ENCODE data around the gene SF1.

Gene SF1

DNA sequence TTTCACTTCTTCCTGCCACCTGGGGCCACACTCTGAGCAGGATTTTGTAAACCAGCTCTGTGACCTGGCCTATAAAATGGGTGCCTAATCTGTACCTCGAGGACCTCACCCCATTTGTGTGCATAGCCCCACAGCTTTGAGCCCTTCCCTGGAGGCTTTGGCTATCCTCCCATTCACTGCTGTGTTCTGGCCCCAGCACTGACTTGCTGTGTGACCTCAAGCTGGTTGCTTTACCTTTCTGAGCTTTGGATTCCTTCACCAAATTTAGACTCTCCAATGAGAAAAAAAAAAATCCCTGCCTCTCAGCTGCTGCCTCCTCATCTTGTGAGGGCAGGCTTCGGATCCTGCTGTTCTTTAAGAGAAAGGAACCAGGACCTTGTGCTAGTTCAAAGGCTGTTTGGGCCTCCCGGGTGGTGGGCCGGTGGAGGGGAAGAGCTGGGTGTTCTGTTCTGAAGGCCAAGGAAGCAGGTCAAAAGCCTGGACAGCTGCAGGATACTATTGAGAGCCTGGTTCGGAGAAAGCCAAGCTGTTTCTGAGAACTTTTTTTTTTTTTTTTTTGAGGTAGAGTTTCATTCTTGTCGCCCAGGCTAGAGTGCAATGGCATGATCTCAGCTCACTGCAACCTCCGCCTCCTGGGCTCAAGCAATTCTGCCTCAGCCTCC lies 17.5 kb downstream of the SF1 start:
- peaks cover 8% of the 10 kb centered on the region for H3K4me1 ChIP-seq (ENCODE audit: control insufficient read depth, insufficient read depth, low read length)
- H3K4me3 ChIP-seq (ENCODE audit: low read length) = no peak overlapping the region
- peaks cover 20% of the 10 kb centered on the region for H3K36me3 ChIP-seq (ENCODE audit: control insufficient read depth, insufficient read depth, low read length)
- H3K9ac ChIP-seq (ENCODE audit: low read length) = no peak overlapping the region
- no peaks in the 10 kb centered on the region for H3K9me3 ChIP-seq (ENCODE audit: control insufficient read depth, low read length)
- H3K27me3 ChIP-seq (ENCODE audit: control insufficient read depth, insufficient read depth, low read length) = no peaks in the 10 kb centered on the region

DNA sequence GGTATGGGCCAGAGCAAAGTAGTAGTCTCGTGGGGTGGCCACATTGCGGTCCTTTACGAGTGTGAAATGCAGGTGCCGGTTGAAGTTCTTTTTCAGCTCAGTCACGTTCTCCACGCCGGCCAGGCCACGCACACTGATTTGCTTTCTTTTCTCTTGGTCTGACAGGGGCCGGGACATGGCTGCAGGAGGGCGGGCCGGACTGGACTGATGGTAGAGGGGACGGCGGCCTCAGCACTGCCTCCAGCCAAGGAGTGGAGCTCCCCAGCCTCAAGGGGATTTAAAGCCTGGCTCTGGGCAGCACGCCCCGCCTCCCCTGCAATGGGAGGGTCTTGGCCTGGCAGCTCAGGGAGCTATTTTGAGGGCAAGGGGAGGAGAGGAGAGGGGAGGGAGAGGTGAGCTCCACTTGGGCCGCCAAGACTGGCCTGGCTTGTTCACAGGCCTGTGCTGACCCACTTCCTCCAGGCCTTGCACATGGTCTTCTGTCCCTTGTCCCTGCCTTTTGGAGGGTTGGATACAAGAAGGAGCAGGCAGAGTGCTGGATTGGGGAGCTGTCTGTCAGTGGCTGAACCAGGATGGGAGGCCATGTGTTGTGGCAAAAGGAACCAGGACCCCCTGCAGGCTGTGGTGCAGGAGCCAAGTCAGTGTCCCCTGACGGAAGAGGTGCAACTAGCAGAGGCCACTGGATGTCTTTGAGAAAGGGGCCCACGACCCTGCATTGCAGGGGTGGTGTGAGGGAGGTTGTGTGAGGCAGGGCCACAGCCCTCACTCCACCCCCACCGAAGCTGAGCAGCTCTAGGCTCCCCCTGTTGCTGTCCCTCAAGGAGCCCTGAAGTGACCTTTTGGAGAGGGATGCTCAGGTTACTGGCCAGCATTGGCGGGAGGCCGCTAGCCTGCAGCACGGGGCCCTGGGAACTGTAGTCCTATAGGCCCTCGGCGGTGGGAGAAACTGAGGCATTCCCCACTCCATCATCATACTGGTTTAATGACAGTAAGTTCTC lies 18.3 kb downstream of the SF1 start, which contains the start of gene PYGM:
Gene PYGM (minus strand): TSS at position 253 of the 998 bp plus-strand sequence. CDS start 76 bp downstream, at position 177.
- Histone ChIP-seq H3K9ac (ENCODE audit: low read length) (no peak within 1 kb of the TSS), H3K27me3 (ENCODE audit: control insufficient read depth, insufficient read depth, low read length) (no peaks in the 10 kb centered on the region), H3K9me3 (ENCODE audit: control insufficient read depth, low read length) (no peaks in the 10 kb centered on the region), H3K4me3 (ENCODE audit: low read length) (no peak within 1 kb of the TSS), H3K4me1 (ENCODE audit: control insufficient read depth, insufficient read depth, low read length) (peaks cover 8% of the 10 kb centered on the region), H3K36me3 (ENCODE audit: control insufficient read depth, insufficient read depth, low read length) (peaks cover 20% of the 10 kb centered on the region)

DNA sequence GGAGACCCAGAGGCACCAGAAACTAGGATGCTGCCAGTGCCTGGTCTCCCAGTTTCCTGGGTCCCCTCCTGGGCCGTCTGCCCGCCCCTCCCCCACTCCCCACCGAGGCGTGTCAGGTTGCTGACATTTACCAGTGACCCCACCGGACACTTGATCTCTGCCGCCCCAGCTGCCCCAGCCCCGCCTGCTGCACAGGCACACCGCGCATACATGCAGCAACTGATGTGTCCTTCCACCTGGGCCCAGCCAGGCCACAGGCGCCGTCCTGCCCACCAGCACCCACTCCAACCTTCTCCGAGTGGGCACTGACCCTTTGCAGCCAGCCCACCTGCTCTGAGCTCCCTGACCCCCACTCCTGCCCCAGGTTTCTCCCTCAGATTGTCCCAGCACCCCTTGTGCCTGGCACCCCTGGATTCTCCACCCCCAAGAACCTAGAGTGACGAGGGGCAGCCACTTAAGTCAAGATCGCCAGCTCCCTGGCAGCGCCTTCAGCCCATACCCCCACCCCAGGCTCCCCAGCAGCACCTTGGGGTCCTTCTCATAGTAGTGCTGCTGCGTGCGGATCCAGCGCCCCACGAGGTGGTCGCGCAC lies 19.1 kb downstream of the SF1 start:
- Histone ChIP-seq H3K36me3 (ENCODE audit: control insufficient read depth, insufficient read depth, low read length) (peaks cover 12% of the 10 kb centered on the region), H3K4me1 (ENCODE audit: control insufficient read depth, insufficient read depth, low read length) (peaks cover 8% of the 10 kb centered on the region), H3K9ac (ENCODE audit: low read length) (no peak overlapping the region), H3K9me3 (ENCODE audit: control insufficient read depth, low read length) (no peaks in the 10 kb centered on the region), H3K27me3 (ENCODE audit: control insufficient read depth, insufficient read depth, low read length) (no peaks in the 10 kb centered on the region), H3K4me3 (ENCODE audit: low read length) (no peak overlapping the region)

DNA sequence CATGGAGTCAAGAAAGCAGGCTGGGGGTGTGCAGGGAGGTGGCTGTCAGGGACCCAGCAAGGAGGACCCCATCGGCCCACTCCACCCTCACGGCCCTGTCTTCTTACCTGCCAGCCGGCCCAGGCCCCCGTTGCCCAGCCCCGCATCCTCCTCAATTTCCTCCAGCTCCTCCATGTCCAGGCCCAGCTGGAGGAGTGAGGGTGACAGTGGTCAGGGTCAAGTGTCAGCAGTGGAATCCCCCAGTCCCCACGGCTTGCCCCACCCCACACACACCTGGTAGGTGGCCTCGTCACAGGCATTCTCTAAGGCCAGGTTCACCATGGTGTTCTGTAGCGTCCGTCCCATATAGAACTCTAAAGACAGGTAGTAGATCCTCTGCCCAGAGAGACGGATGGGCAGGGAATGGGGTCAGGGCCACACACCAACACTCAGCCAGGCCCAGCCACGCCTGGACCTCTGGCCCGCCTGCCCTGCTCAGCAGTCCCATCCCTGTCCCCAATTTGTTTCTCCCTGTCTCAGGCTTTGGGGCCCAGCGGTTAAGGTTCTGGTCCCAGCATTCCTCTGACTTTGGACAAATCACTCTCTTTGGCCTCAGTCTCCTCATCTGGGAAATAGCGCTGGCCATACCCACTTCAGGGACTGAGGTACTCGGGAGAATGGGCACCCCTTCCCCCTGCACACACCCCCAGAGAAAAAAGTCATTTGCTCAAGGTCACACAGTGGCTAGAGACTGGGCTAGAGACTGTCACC lies 19.8 kb downstream of the SF1 start:
- Histone ChIP-seq H3K36me3 (ENCODE audit: control insufficient read depth, insufficient read depth, low read length) (peaks cover 6% of the 10 kb centered on the region), H3K27me3 (ENCODE audit: control insufficient read depth, insufficient read depth, low read length) (no peaks in the 10 kb centered on the region), H3K4me1 (ENCODE audit: control insufficient read depth, insufficient read depth, low read length) (peaks cover 5% of the 10 kb centered on the region), H3K9ac (ENCODE audit: low read length) (no peak overlapping the region), H3K9me3 (ENCODE audit: control insufficient read depth, low read length) (no peaks in the 10 kb centered on the region), H3K4me3 (ENCODE audit: low read length) (no peak overlapping the region)

DNA sequence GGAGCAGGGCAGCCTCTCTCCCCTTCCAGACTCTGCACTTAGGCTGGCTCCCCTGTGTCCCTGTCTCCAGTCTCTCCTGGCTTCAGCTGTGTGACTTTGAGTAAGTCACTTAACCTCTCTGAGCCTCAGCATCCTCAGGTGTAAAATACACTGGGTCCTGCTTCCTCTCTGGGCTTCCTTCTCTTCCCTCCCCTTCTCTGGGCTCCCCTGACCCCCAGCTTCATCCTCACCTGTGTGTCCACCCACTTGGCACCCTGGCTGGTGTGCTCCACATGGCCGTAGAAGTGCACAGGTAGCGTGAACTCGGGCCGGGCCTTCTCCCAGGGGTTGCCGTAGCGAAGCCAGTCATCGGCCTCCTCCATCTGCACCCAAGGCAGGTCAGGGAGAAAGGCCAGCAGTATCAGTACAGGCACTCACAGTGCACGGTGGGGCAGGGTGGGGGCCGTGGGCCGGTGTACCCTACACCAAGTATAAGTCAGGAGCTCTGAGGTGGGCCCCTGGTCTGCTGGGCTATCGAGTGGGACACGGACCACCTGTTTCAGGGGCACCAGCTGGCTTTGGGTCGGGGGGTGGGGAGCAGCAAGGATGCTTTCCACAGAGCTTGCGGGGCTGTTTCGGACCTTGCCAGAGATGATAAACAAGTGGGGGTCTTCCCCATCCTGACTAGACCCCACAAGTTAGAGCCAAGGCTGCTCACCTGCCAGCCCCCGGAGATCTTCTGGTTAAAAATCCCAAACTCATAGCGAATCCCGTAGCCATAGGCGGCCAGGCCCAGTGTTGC lies 20.6 kb downstream of the SF1 start:
- Histone ChIP-seq H3K4me3 (ENCODE audit: low read length) (no peak overlapping the region), H3K27me3 (ENCODE audit: control insufficient read depth, insufficient read depth, low read length) (no peaks in the 10 kb centered on the region), H3K9me3 (ENCODE audit: control insufficient read depth, low read length) (no peaks in the 10 kb centered on the region), H3K9ac (ENCODE audit: low read length) (no peak overlapping the region), H3K36me3 (ENCODE audit: control insufficient read depth, insufficient read depth, low read length) (no peaks in the 10 kb centered on the region), H3K4me1 (ENCODE audit: control insufficient read depth, insufficient read depth, low read length) (peaks cover 5% of the 10 kb centered on the region)

DNA sequence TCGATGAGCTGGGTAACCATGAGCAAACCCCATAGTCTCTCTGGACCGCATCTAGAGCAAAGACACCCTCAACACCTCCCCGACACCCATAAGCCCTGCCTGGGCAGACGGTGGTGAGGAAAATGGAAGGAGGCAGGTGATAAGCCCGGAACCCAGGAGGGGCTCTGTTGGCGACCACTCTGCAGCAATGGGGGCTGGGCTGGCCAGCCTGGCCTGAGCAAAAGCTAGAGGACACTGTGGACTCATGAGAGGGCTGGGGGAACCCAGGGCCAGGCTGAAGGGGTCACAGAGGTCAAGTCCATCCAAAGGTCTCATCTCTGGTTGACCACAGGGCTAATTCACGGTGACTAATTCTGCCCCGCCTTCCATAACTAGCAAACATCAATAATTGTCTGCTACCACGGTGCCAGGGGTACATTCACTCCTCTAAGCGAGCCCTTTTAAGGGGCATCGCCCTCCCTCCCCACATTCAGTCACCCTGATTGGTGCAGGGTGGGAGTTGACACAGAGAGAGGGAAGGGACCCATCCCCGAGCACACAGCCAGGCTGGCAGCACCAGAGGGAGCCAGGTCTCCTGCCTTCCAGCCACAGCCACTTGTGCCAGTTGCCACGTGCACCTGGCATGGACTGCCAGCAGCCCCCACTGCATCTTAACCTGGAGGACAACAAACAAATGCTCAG lies 22.5 kb downstream of the SF1 start:
- peaks cover 5% of the 10 kb centered on the region for H3K4me1 ChIP-seq (ENCODE audit: control insufficient read depth, insufficient read depth, low read length)

DNA sequence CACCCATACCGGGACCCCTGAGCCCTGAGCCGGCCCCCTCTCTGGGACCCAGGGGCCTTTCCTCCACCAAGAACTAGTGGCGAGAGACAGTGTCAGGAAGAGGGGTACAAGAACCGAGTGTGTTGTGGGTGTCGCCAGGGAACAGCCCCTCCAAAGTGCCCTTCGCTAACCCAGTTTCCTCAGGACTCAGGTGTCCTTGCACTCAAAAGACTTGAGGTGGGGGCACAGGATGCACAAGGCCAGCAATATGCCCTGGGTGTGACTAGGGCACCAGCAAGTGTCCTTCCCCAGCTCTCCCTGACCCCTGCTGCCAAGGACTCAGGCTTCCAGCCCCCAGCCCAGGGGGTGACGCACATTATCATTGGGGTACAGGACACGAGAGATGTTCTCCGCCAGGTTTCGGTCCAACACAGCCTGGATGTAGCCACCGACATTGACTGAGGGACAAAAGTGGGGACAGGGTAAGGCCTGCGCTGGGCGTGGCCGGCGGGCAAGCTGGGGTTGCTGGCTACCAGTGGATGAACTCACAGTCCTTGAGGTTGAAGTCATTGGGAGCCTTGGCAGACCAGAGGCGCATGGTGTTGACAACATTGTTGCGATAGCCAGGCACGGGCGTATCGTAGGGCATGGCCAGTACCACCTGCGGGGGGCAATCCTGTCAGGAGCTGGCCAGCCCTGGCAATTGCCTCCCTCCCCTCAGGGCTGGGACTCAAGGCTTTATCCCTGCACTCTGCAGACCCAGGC lies 23.3 kb downstream of the SF1 start:
- no peak overlapping the region for H3K9ac ChIP-seq (ENCODE audit: low read length)
- H3K4me1 ChIP-seq (ENCODE audit: control insufficient read depth, insufficient read depth, low read length) = peaks cover 5% of the 10 kb centered on the region
- H3K27me3 ChIP-seq (ENCODE audit: control insufficient read depth, insufficient read depth, low read length) = no peaks in the 10 kb centered on the region
- H3K9me3 ChIP-seq (ENCODE audit: control insufficient read depth, low read length) = no peaks in the 10 kb centered on the region
- no peak overlapping the region for H3K4me3 ChIP-seq (ENCODE audit: low read length)
- H3K36me3 ChIP-seq (ENCODE audit: control insufficient read depth, insufficient read depth, low read length) = no peaks in the 10 kb centered on the region

More for the DNA sequence above, 22.5 kb downstream of the SF1 start:
- no peaks in the 10 kb centered on the region for H3K36me3 ChIP-seq (ENCODE audit: control insufficient read depth, insufficient read depth, low read length)
- H3K9me3 ChIP-seq (ENCODE audit: control insufficient read depth, low read length) = no peaks in the 10 kb centered on the region
- H3K4me3 ChIP-seq (ENCODE audit: low read length) = no peak overlapping the region
- H3K27me3 ChIP-seq (ENCODE audit: control insufficient read depth, insufficient read depth, low read length) = no peaks in the 10 kb centered on the region
- H3K9ac ChIP-seq (ENCODE audit: low read length) = no peak overlapping the region

DNA sequence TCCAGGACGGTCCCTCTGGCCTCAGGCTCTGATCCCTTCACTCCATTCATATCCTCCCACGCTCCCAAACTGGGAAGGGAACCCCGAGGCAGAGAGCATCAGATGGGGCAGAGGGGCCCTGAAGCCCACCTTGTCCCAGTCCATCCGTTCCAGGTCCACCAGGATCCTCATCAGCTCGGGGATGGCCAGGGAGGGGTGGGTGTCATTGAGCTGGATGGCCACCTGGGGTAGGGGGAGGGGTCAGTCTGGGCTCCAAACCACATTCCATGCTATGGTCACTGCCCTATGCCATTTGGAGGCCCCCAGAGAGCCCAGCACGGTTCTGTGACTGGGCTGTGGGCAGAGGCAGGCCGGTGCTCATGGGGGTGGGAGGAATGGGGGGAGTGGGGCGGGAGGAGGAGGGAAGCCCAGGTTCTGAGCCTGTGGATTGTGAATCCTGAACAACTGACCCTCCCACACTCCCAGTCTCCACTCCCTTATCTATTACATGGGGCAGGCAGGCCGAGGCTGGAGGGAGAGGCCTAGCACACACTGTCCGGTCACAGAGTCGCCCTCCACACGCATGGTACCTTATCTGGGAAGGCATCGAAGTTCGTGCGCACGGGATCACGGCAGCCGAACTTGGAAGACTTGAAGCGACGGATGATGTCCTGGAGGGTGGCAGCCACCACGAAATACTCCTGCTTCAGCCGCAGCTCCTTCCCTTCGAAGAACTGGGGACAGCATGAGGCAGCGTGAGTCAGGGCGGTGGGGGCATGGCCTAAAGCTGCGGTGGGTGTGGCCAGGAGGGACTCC lies 24.0 kb downstream of the SF1 start:
- no peak overlapping the region for H3K9ac ChIP-seq (ENCODE audit: low read length)
- H3K9me3 ChIP-seq (ENCODE audit: control insufficient read depth, low read length) = no peaks in the 10 kb centered on the region
- no peak overlapping the region for H3K4me3 ChIP-seq (ENCODE audit: low read length)
- no peaks in the 10 kb centered on the region for H3K36me3 ChIP-seq (ENCODE audit: control insufficient read depth, insufficient read depth, low read length)
- H3K4me1 ChIP-seq (ENCODE audit: control insufficient read depth, insufficient read depth, low read length) = peaks cover 1% of the 10 kb centered on the region
- H3K27me3 ChIP-seq (ENCODE audit: control insufficient read depth, insufficient read depth, low read length) = no peaks in the 10 kb centered on the region

DNA sequence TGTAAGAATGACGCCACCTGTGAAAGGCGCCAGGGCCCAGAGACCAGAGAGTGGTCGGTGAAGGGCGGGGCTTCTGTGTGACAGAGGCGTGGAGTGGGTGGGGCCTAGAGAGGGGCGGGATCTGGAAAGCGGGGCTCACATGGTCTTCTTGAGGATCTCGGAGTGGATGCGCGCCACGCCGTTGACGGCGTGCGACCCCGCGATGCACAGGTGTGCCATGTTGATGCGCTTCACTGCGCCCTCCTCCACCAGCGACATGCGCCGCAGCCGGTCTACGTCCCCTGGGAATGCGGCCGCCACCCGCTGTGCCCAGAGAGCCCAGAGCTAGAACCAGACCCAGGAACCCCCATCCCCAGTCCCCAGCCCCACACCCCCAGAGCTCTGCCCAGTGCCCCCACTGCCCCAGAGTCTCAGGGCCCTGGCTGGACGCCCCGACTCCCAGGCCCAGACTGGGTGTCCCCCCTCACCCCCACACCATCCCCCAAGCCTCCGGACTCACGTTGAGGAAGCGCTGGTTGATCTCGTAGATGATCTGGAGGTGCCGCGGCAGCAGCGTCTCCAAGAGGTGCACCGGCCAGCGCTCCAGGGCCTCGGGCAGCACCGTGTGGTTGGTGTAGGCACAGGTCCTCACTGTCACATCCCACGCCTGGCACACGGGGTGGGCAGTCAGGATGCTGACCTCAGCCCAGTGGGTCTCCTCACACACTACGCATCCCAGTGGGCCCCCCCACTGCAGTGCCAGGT lies 24.8 kb downstream of the SF1 start:
- no peaks in the 10 kb centered on the region for H3K36me3 ChIP-seq (ENCODE audit: control insufficient read depth, insufficient read depth, low read length)

More for the DNA sequence above, 24.8 kb downstream of the SF1 start:
- Histone ChIP-seq H3K9me3 (ENCODE audit: control insufficient read depth, low read length) (no peaks in the 10 kb centered on the region), H3K9ac (ENCODE audit: low read length) (no peak overlapping the region), H3K4me3 (ENCODE audit: low read length) (no peak overlapping the region), H3K27me3 (ENCODE audit: control insufficient read depth, insufficient read depth, low read length) (no peaks in the 10 kb centered on the region), H3K4me1 (ENCODE audit: control insufficient read depth, insufficient read depth, low read length) (no peaks in the 10 kb centered on the region)

Data from mucosa of stomach (tissue), 1 donor.